HUES6 (cell line): ENCODE measurements around the gene ZNF878.
"Not testable (repeated sequence)": the region's sequence is repeated elsewhere in the genome, so short reads cannot be mapped to it uniquely, and the experiment has no call there.

Source experiments
- H3K27ac ChIP-seq: 2 replicates; pipeline ENCODE4 v1.7.0; 2013; ENCODE audit warnings: low read depth, mild to moderate bottlenecking, low read length, inconsistent platforms
- H3K27me3 ChIP-seq: 2 replicates; pipeline ENCODE4 v1.6.1; 2013; ENCODE audit warnings: low read length; ENCODE audit not compliant: control insufficient read depth, insufficient read depth
- H3K36me3 ChIP-seq: 2 replicates; pipeline ENCODE4 v1.6.1; 2013; ENCODE audit warnings: low read length; ENCODE audit not compliant: control insufficient read depth, insufficient read depth
- H3K4me1 ChIP-seq: 2 replicates; pipeline ENCODE4 v1.6.1; 2013; ENCODE audit warnings: low read length; ENCODE audit not compliant: control insufficient read depth, insufficient read depth
- H3K4me3 ChIP-seq: 2 replicates; pipeline ENCODE4 v1.5.1; 2013; ENCODE audit warnings: low read depth, low read length
- H3K9ac ChIP-seq: one replicate; pipeline ENCODE4 v1.6.1; 2013; ENCODE audit warnings: mild to moderate bottlenecking, low read length
- H3K9me3 ChIP-seq: 2 replicates; pipeline ENCODE4 v1.6.1; 2013; ENCODE audit warnings: low read depth, low read length; ENCODE audit not compliant: control insufficient read depth, insufficient read depth

ZNF878 gene

GRCh38 chr19:12052497-12053169 is at the start of gene ZNF878:
TSS of gene ZNF878 (minus strand) at chr19:12052961. CDS start at chr19:12052801, 160 bp downstream.
- H3K4me3 ChIP-seq, result peak within 1 kb of the TSS; percentile 73
- H3K9ac ChIP-seq, result no peak within 1 kb of the TSS
- no peak within 1 kb of the TSS for H3K27ac ChIP-seq

GRCh38 chr19:12098040-12098439 is 45.3 kb upstream of the ZNF878 start:
- H3K27ac ChIP-seq, result no peak overlapping the region
- peaks cover 12% of the 10 kb centered on the region; the same call in 1 of the 2 replicates for H3K36me3 ChIP-seq
- no peaks in the 10 kb centered on the region for H3K4me1 ChIP-seq
- H3K27me3 ChIP-seq, result no peaks in the 10 kb centered on the region
- no peak overlapping the region for H3K4me3 ChIP-seq
- no peak overlapping the region for H3K9ac ChIP-seq
- H3K9me3 ChIP-seq, result peaks cover 44% of the 10 kb centered on the region

More at GRCh38 chr19:12052497-12053169, at the start of gene ZNF878:
- no peaks in the 10 kb centered on the region for H3K4me1 ChIP-seq
- H3K9me3 ChIP-seq, result peaks cover 21% of the 10 kb centered on the region
- peaks cover 4% of the 10 kb centered on the region; the same call in 1 of the 2 replicates for H3K36me3 ChIP-seq
- no peaks in the 10 kb centered on the region for H3K27me3 ChIP-seq

- no peaks in the 10 kb centered on the region for H3K27me3 ChIP-seq
- no peak overlapping the region for H3K9ac ChIP-seq
- peaks cover 12% of the 10 kb centered on the region; the same call in 1 of the 2 replicates for H3K36me3 ChIP-seq
- no peak overlapping the region for H3K4me3 ChIP-seq
- H3K27ac ChIP-seq, result no peak overlapping the region
- H3K9me3 ChIP-seq, result peaks cover 44% of the 10 kb centered on the region
- no peaks in the 10 kb centered on the region for H3K4me1 ChIP-seq
Observed at GRCh38 chr19:12095111-12095790, 42.5 kb upstream of the ZNF878 start.

DNA sequence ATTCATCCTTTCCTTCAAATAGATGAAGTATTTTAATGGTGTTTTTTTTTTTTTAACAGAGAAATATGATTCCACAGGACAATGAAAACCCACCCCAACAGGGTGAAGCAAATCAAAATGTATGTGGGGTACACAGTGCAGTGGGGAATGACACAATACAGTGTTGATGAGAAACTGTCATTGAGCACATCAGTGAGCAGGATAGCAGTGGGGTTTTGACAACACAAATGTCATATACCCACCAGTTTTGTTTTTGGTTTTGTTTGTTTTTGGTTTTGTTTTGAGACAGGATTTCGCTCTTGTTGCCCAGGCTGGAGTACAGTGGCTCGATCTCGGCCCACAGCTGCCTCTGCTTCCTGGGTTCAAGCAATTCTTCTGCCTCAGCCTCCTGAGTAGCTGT is 41.0 kb upstream of the ZNF878 start:
- H3K4me1 ChIP-seq, result no peaks in the 10 kb centered on the region
- no peaks in the 10 kb centered on the region for H3K27me3 ChIP-seq
- no peak overlapping the region for H3K9ac ChIP-seq
- H3K36me3 ChIP-seq, result peaks cover 12% of the 10 kb centered on the region; the same call in 1 of the 2 replicates
- no peak overlapping the region for H3K27ac ChIP-seq
- no peak overlapping the region; the same call in 1 of the 2 replicates for H3K4me3 ChIP-seq
- H3K9me3 ChIP-seq, result peaks cover 33% of the 10 kb centered on the region

DNA sequence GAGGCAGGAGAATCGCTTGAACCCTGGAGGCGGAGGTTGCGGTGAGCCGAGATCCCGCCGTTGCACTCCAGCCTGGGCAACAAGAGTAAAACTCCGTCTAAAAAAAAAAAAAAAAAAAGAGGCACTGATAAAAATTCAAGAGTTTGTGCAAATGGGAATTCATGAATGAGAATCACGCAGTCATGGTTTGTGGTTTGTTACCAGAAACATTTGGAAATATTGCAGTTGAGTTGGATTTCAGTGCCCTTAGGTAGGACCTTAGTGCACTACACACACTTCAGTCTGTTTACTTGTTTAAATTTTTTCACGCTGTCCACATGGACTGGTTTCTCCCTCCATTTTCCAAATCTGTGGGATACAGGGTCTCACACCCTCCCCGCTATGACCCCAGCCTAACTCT is 40.2 kb upstream of the ZNF878 start:
- H3K36me3 ChIP-seq, result peaks cover 12% of the 10 kb centered on the region; the same call in 1 of the 2 replicates
- no peak overlapping the region for H3K9ac ChIP-seq
- H3K4me3 ChIP-seq, result peak overlapping the region; percentile 74
- peaks cover 29% of the 10 kb centered on the region for H3K9me3 ChIP-seq
- H3K4me1 ChIP-seq, result no peaks in the 10 kb centered on the region
- no peak overlapping the region for H3K27ac ChIP-seq
- H3K27me3 ChIP-seq, result no peaks in the 10 kb centered on the region

GRCh38 chr19:12092065-12092867 is 39.5 kb upstream of the ZNF878 start:
- H3K9ac ChIP-seq, result peak overlapping the region; percentile 45

GRCh38 chr19:12090807-12091206 is 38.0 kb upstream of the ZNF878 start:
- Histone ChIP-seq H3K4me3 (no peak overlapping the region), H3K9ac (no peak overlapping the region), H3K4me1 (no peaks in the 10 kb centered on the region), H3K27ac (no peak overlapping the region), H3K36me3 (peaks cover 12% of the 10 kb centered on the region; the same call in 1 of the 2 replicates), H3K9me3 (peaks cover 23% of the 10 kb centered on the region), H3K27me3 (no peaks in the 10 kb centered on the region)

More at GRCh38 chr19:12092065-12092867, 39.5 kb upstream of the ZNF878 start:
- Histone ChIP-seq H3K4me1 (no peaks in the 10 kb centered on the region), H3K9me3 (peaks cover 25% of the 10 kb centered on the region), H3K4me3 (peak overlapping the region; percentile 74), H3K27ac (no peak overlapping the region), H3K36me3 (peaks cover 12% of the 10 kb centered on the region; the same call in 1 of the 2 replicates), H3K27me3 (no peaks in the 10 kb centered on the region)

DNA sequence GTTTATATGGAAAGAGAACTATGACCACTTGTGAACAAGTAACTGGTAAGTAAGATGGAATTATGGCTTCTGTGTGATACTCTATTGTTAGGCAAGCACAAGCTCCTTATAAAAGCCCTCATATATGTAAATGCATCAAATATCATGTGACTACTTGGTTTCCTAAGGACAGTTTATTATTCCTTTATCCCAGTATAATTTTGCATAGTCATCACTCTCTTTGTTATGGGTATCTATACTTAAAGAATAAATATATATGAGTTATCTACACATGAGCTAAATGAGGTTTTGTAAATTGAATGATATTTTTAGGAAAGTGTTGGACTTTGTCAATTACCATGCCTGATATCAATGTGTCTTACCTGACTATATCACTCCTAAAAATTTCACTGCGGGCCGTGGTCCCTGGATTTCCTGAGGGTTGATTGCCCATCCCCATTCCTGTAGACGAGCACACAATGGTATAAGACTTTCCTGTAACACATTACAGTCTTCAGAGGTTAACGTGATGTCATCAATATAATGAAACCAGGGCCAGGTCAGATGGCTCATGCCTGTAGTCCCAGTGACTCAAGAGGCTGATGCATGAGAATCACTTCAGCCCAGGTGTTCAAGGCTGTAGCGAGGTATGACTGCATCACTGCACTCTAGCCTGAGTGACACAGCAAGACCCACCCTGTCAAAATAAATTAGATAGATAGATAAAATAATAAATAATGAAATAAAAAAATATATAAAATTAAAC is 32.5 kb upstream of the ZNF878 start:
- Histone ChIP-seq H3K27me3 (no peaks in the 10 kb centered on the region), H3K9me3 (peaks cover 37% of the 10 kb centered on the region), H3K4me1 (no peaks in the 10 kb centered on the region), H3K4me3 (no peak overlapping the region), H3K9ac (no peak overlapping the region), H3K27ac (no peak overlapping the region), H3K36me3 (no peaks in the 10 kb centered on the region)

DNA sequence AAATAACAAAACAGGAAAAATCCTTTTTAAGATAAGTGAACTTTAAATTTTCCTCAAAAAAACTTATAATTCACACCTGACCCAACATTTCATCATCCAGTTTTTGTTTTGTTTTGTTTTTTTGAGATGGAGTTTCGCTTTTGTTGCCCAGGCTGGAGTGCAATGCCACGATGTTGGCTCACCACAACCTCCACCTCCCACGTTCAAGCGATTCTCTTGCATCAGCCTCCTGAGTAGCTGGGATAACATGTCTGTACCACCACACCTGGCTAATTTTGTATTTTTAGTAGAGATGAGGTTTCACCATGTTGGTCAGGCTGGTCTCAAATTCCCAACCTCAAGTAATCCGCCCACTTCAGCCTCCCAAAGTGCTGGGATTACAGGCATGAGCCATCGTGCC is 30.6 kb upstream of the ZNF878 start:
- not testable (repeated sequence) for H3K4me1 ChIP-seq, H3K36me3 ChIP-seq, H3K27me3 ChIP-seq, H3K9ac ChIP-seq, H3K27ac ChIP-seq, H3K4me3 ChIP-seq
- H3K9me3 ChIP-seq, result peaks cover 49% of the 10 kb centered on the region

- no peak overlapping the region for H3K27ac ChIP-seq
- peaks cover 42% of the 10 kb centered on the region; the same call in 1 of the 2 replicates for H3K36me3 ChIP-seq
- H3K4me3 ChIP-seq, result peak overlapping the region; percentile 20; the same call in 1 of the 2 replicates
- no peaks in the 10 kb centered on the region for H3K27me3 ChIP-seq
- peaks cover 74% of the 10 kb centered on the region for H3K9me3 ChIP-seq
- H3K4me1 ChIP-seq, result no peaks in the 10 kb centered on the region
- no peak overlapping the region for H3K9ac ChIP-seq
Observed at GRCh38 chr19:12077375-12077774, 24.6 kb upstream of the ZNF878 start.
